Umbilical cord (tissue), 2 donors: ENCODE data around the gene RAB44. TPM values are rescaled to one million over a fixed set of nuclear protein-coding genes. Genes with fewer than 3 reads are reported as not detected.
"Not testable (repeated sequence)": the region's sequence is repeated elsewhere in the genome, so short reads cannot be mapped to it uniquely, and the experiment has no call there.

Experiments
- DNase-seq: peaks from one replicate; pipeline ENCODE4 v3.0.0-alpha.2; 2015; ENCODE audit warnings: low spot score
- total RNA-seq: library from RNA; depleted of rRNA; stranded (reverse); fragments of >200 nt; gene quantifications from one replicate; pipeline ENCODE4 v1.2.3, GENCODE V29; 2014; ENCODE audit warnings: low replicate concordance; ENCODE audit not compliant: insufficient read depth

The RAB44 gene
- total RNA-seq, 1 donor from 2014 or later: not detected

GRCh38 chr6:36685926-36686667 is 11.5 kb upstream of the RAB44 start:
- no peak for DNase-seq

- no peak for DNase-seq
Observed at GRCh38 chr6:36686668-36687513, 10.7 kb upstream of the RAB44 start.

- no peak for DNase-seq
Observed at GRCh38 chr6:36688063-36688738, 9.4 kb upstream of the RAB44 start.

- DNase-seq: no peak
Observed at GRCh38 chr6:36688739-36689075, 8.9 kb upstream of the RAB44 start.

GRCh38 chr6:36691011-36691410 is 6.6 kb upstream of the RAB44 start:
- no peak for DNase-seq

GRCh38 chr6:36691612-36692011 is 6.0 kb upstream of the RAB44 start:
- no peak for DNase-seq

GRCh38 chr6:36692220-36692619 is 5.4 kb upstream of the RAB44 start:
- DNase-seq: no peak

- DNase-seq: no peak
Observed at GRCh38 chr6:36692861-36693702, 4.5 kb upstream of the RAB44 start.

- DNase-seq: no peak
Observed at GRCh38 chr6:36694616-36695015, 3.0 kb upstream of the RAB44 start.

- no peak for DNase-seq
Observed at GRCh38 chr6:36695414-36695813, 2.2 kb upstream of the RAB44 start.

GRCh38 chr6:36698196-36698595 is 570 bp downstream of the RAB44 start:
- no peak for DNase-seq

- DNase-seq: no peak
Observed at GRCh38 chr6:36698871-36699271, 1.2 kb downstream of the RAB44 start.

- no peak for DNase-seq
Observed at GRCh38 chr6:36699348-36699747, 1.7 kb downstream of the RAB44 start.

GRCh38 chr6:36700071-36700812 is 2.6 kb downstream of the RAB44 start:
- no peak for DNase-seq

GRCh38 chr6:36700831-36701230 is 3.2 kb downstream of the RAB44 start:
- DNase-seq: no peak

- DNase-seq: no peak
Observed at GRCh38 chr6:36701401-36701991, 3.9 kb downstream of the RAB44 start.

GRCh38 chr6:36702656-36703055 is 5.0 kb downstream of the RAB44 start:
- no peak for DNase-seq

GRCh38 chr6:36703081-36703606 is 5.5 kb downstream of the RAB44 start:
- DNase-seq: no peak

- no peak for DNase-seq
Observed at GRCh38 chr6:36703982-36704381, 6.4 kb downstream of the RAB44 start.

- not testable (repeated sequence) for DNase-seq
Observed at GRCh38 chr6:36704961-36705577, 7.4 kb downstream of the RAB44 start.
